HAP-1 (cell line): ENCODE measurements around the gene NKX2-1.
A peak's percentile ranks its signal among the peaks of the same experiment; 100 is the strongest.
"Not testable (repeated sequence)": the region's sequence is repeated elsewhere in the genome, so short reads cannot be mapped to it uniquely, and the experiment has no call there.

Experiments
- DNase-seq, 2 experiments: peaks; one replicate each; pipeline ENCODE4 v3.0.0-alpha.2; 2016 to 2020; ENCODE audit warnings: low spot score in 2 of 2
- H3K27me3 ChIP-seq: fragments of 250-450 bp; sonication (Bioruptor Pico); 2 replicates; pipeline ENCODE4 v1.5.1; 2020; ENCODE audit warnings: low read depth, mild to moderate bottlenecking, moderate library complexity
- H3K36me3 ChIP-seq: fragments of 250-450 bp; sonication (Bioruptor Pico); replicated peaks from 2 replicates; pipeline ENCODE4 v1.5.1; 2020; ENCODE audit warnings: mild to moderate bottlenecking
- H3K4me1 ChIP-seq: fragments of 250-450 bp; sonication (Bioruptor Pico); 2 replicates; pipeline ENCODE4 v1.5.1; 2020; ENCODE audit warnings: mild to moderate bottlenecking
- H3K4me3 ChIP-seq: fragments of 250-450 bp; sonication (Bioruptor Pico); 2 replicates; pipeline ENCODE4 v1.5.1; 2020; ENCODE audit warnings: mild to moderate bottlenecking, moderate library complexity
- H3K9me3 ChIP-seq: fragments of 250-450 bp; sonication (Bioruptor Pico); 2 replicates; pipeline ENCODE4 v1.5.1; 2020; ENCODE audit warnings: mild to moderate bottlenecking, moderate library complexity
- in situ Hi-C: fragments of 300-500 bp; cut with MboI; formaldehyde crosslinking; loops from 3 replicates; pipeline ENCODE4 v1.14.3; 2020; ENCODE audit warnings: low sequenced_read_pairs, inconsistent platforms, mixed read lengths

NKX2-1 gene

DNA sequence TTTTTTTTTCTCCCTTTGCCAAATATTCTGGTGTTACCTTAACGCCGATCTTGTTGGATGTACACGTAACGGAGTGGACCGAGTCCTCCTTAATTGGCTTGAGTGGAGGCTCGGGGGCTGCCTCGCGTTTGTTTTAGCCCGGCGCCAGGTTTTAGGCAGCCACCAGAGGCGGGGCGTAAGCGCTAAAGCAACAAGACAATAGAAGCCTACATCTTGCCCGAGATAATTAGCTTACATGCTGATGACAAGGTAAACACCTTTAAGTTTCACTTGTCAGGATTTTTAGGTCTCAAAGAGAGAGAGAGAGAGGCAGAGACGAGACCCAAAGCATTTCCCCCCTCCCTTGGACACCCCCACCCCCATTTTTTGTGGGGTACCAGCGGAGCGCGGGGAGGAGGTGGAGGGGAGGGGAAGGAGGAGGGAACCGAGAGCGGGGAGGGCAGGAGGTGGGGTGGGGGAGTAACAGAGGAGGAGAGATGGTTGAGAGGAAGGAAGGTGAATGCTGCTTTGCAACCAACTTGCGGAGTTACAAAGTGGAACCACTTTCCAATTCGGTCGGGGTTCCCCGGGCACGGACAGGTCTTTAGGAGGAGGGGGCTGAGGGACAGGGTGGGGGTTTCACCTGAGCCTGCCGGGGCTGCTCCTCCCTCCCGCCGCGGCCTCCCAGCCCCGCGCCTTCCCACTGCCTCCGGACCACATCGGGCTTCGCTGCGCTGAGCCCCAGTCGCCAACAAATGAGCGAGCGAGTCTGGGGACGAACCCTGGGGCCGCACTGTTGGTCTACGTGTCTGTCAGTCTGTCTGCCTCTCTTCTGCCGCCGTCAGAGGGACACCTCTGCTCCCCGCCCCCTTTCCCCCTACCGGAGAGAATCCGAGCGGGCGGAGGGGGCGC is at the start of gene NKX2-1:
NKX2-1 (minus strand) TSS at position 802 of the 891 bp plus-strand sequence; CDS start at position 699, 103 bp downstream.
- DNase-seq, result peak; percentile 62 to 83
- H3K27me3 ChIP-seq, result no peaks in the 10 kb centered on the region
- H3K9me3 ChIP-seq, result no peaks in the 10 kb centered on the region
- H3K4me3 ChIP-seq, result peak within 1 kb of the TSS; percentile 52
- in situ Hi-C loops, result no loop called here
- peaks cover 5% of the 10 kb centered on the region for H3K4me1 ChIP-seq
- H3K36me3 ChIP-seq, result no peaks in the 10 kb centered on the region

DNA sequence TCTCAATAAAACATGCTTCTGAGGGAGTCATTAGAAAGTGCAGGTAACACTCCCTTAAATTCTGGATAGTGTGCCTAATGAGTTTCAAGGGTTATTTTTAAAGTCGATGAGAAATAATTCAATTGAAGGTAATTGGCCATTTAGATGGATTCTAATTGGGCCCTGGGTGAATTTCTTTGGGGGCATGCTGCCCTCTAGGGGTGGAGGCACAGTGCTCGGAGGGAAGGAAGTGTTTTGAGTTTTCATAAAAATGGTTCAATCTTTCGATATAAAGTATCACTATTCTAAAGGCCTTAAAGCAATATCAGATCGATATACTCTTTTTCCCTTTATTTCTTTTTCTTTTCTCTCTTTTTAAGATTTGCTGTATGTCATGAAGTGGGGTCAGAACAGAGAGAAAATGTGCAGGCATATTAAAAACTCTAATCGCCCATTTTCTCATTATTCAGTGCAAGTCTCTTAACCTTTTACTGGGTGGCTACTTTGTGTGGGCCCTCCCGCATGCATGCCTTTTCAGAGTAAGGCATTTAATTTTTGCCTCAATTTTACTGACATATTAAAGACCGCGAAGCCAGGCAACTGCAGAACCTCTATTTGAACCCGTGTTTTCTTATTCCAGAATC is 36.9 kb upstream of the NKX2-1 start:
- no peaks in the 10 kb centered on the region for H3K4me1 ChIP-seq
- no peaks in the 10 kb centered on the region; the same call in 1 of the 2 replicates for H3K36me3 ChIP-seq
- in situ Hi-C loops, result no loop called here
- DNase-seq, result peak; percentile 23 to 71
- no peaks in the 10 kb centered on the region for H3K27me3 ChIP-seq
- no peak overlapping the region for H3K4me3 ChIP-seq
- H3K9me3 ChIP-seq, result no peaks in the 10 kb centered on the region

DNA sequence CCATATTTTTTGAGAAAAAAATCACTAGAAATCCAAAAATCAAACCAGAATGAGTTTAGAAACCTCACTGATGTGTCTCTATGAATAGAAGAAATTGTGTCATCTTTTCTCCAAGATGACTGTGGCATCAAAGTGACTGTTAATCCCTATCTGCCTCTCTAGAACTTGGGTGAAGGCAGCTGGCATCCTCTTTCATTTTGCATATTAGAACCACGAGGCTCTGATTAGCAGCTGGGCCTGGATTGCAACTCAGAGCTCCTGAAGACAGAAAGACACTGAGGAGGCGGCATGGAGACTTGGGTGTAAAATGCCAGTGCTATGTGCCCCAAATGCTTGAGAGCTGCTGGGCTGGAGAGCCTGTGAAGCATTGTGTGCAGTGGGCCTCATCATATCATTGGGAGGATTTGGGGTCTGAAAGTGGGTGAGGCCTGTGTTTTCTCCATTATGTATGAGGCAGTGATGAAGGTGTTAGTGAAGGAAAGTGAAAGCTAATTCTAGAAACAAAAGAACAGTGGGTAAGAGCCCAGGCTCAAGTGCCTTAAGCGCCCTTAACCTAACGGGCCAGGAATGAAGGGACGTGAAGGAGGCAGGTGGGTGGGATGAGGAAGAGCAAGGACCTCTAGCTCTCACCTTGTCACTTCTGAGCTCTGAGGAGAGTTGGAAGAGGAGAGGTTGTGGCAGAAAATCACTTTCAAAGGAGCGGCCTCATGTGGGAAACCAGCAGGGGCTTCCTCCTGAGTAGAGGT is 36.1 kb upstream of the NKX2-1 start:
- no peak for DNase-seq
- no peaks in the 10 kb centered on the region for H3K27me3 ChIP-seq
- no peaks in the 10 kb centered on the region for H3K4me1 ChIP-seq
- H3K9me3 ChIP-seq, result no peaks in the 10 kb centered on the region
- no peak overlapping the region for H3K4me3 ChIP-seq
- H3K36me3 ChIP-seq, result no peaks in the 10 kb centered on the region; the same call in 1 of the 2 replicates
- in situ Hi-C loops, result no loop called here

DNA sequence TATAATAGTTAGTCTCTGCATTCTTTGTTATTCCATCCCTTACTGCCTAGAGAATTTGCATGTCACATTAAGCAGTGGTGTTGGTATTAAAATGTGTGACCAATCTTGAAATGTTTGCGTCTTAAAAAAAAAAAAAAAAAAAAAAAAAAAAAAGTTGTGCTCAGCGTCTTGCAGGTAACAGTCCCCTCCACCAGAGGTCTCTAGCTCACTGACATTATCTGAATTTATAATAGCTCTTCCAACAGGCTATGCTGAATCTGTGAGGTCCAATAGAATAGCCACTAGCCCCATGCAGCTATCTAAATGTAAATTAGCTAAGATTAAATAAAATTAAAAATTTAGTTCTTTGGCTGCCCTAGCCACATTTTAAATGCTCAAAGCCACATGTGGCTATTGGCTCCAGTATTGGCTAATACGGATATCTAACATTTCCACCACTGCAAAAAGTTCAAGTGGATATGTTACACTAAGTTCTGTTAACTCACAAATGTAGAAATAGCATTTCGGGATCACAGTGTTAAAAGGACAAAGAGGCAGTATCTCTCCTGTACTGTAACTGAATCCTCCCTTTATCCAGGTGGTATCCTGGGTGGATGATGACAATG is 33.7 kb upstream of the NKX2-1 start:
- Histone ChIP-seq H3K4me1 (no peaks in the 10 kb centered on the region), H3K9me3 (no peaks in the 10 kb centered on the region), H3K27me3 (no peaks in the 10 kb centered on the region), H3K4me3 (no peak overlapping the region), H3K36me3 (no peaks in the 10 kb centered on the region; the same call in 1 of the 2 replicates)
- in situ Hi-C loops, result loop anchor here (5.0 kb wide), 1 partner anchor 54 kb away; no protein-coding TSS in a partner anchor
- peak; percentile 59 to 84 for DNase-seq

DNA sequence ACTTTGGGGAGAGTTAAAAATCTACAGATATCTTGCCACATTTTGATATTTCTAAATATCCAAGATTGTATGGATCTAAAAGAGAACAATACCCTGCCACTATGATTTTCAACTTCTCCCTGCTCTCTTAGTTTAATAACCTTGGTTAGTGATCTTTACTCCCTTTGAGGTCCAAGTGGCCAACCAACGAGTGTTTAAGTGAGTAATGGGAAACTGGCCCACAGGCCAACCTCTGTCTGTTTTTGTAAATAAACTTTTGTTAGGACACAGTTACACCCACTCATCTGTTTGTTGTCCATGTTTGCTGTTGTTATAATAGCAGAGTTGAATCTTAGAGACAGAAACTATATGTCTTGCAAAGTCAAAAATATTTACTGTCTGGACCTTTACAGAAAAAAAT is 30.9 kb upstream of the NKX2-1 start:
- H3K36me3 ChIP-seq, result no peaks in the 10 kb centered on the region; the same call in 1 of the 2 replicates
- no peaks in the 10 kb centered on the region for H3K27me3 ChIP-seq
- DNase-seq, result no peak
- in situ Hi-C loops, result loop anchor here (5.0 kb wide), 1 partner anchor 56 kb away; no protein-coding TSS in a partner anchor
- no peak overlapping the region for H3K4me3 ChIP-seq
- H3K4me1 ChIP-seq, result no peaks in the 10 kb centered on the region
- no peaks in the 10 kb centered on the region for H3K9me3 ChIP-seq

DNA sequence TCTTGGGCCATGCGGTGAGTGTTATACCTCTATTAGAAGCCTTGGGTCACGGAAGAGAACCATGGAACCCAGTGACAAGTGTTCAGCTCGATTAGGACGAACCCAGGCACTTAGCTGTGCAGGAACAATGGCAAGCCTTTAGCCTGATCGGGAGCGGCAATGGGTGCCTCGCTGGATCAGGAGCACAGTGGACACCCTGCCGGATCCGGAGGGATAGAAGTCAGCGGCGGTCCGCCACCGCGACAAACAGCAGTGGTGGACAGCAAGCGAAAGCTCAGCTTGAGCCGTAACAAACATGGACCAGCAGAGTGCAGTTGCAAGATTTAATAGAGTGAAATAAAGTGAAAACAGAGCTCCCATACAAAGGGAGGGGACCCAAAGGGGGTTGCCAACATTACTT is 24.2 kb upstream of the NKX2-1 start:
- not testable (repeated sequence) for H3K4me1 ChIP-seq, H3K9me3 ChIP-seq, DNase-seq, H3K4me3 ChIP-seq, H3K27me3 ChIP-seq, H3K36me3 ChIP-seq
- in situ Hi-C loops, result loop anchor here (25.0 kb wide), 1 partner anchor 457 kb away; no protein-coding TSS in a partner anchor

DNA sequence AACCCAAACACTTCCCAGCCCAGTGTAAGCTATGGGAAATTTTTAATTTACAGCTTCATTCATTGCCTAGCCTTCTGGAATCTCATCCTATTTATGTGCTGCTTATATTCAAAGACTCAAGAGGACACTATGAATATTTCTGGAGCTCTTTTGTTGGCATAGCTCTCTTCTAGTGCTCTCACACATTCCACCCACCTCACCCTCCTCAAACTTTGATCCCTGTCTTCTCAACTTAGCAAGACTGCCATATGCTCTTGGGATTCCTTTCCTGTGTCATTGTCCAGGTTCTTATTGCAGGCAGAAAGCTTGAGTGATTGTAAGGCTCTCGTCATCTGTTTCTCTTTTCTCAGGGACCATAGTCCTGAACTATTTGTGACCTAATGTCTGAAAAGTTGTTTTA is 18.0 kb upstream of the NKX2-1 start:
- in situ Hi-C loops, result loop anchor here (25.0 kb wide), 1 partner anchor 451 kb away; no protein-coding TSS in a partner anchor
- no peak overlapping the region for H3K4me3 ChIP-seq
- no peaks in the 10 kb centered on the region for H3K4me1 ChIP-seq
- no peaks in the 10 kb centered on the region; the same call in 1 of the 2 replicates for H3K27me3 ChIP-seq
- no peaks in the 10 kb centered on the region for H3K36me3 ChIP-seq
- H3K9me3 ChIP-seq, result no peaks in the 10 kb centered on the region
- no peak for DNase-seq

DNA sequence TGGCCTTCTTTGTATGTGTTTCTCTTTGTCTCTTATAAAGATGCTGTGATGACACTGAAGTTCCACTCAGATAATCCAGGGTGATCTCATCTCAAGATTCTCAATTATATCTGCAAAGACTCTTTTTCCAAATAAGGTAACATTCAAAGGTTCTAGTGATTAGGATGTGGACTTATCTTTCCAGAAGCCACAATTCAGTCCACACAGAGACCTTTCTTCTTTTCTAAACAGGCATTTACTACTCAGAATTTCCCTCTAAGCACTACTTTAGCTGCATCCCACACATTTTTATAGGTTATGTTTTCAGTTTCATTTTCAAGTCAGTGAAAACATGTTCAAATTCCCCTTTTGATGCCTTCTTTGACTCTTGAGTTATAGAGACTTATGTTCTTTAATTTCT is 9.0 kb upstream of the NKX2-1 start:
- no peaks in the 10 kb centered on the region; the same call in 1 of the 2 replicates for H3K4me1 ChIP-seq
- H3K9me3 ChIP-seq, result no peaks in the 10 kb centered on the region
- H3K27me3 ChIP-seq, result no peaks in the 10 kb centered on the region
- no peak overlapping the region for H3K4me3 ChIP-seq
- no peaks in the 10 kb centered on the region for H3K36me3 ChIP-seq
- no peak for DNase-seq
- in situ Hi-C loops, result loop anchor here (25.0 kb wide), 1 partner anchor 442 kb away; no protein-coding TSS in a partner anchor

DNA sequence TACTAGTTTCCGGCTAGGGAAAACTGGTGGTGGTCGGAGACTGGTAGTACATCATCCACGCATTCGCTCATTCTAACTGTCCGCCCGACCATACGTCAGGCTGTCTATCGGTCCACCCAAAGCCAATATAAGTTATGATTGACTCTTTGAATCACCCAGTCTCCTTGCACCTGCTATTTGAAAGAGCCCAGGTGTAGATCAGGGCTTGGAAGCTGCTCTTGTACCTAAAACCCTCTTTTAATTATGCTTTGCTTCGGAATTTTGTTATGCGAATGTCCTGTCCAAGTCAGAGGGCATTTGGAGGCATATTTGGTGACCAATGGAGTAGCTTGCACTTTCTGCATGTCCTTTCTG is 5.7 kb upstream of the NKX2-1 start:
- H3K4me1 ChIP-seq, result peaks cover 4% of the 10 kb centered on the region
- no peaks in the 10 kb centered on the region for H3K27me3 ChIP-seq
- DNase-seq, result no peak
- no peaks in the 10 kb centered on the region for H3K9me3 ChIP-seq
- H3K4me3 ChIP-seq, result no peak overlapping the region
- no peaks in the 10 kb centered on the region for H3K36me3 ChIP-seq
- in situ Hi-C loops, result loop anchor here (25.0 kb wide), 1 partner anchor 438 kb away; no protein-coding TSS in a partner anchor

DNA sequence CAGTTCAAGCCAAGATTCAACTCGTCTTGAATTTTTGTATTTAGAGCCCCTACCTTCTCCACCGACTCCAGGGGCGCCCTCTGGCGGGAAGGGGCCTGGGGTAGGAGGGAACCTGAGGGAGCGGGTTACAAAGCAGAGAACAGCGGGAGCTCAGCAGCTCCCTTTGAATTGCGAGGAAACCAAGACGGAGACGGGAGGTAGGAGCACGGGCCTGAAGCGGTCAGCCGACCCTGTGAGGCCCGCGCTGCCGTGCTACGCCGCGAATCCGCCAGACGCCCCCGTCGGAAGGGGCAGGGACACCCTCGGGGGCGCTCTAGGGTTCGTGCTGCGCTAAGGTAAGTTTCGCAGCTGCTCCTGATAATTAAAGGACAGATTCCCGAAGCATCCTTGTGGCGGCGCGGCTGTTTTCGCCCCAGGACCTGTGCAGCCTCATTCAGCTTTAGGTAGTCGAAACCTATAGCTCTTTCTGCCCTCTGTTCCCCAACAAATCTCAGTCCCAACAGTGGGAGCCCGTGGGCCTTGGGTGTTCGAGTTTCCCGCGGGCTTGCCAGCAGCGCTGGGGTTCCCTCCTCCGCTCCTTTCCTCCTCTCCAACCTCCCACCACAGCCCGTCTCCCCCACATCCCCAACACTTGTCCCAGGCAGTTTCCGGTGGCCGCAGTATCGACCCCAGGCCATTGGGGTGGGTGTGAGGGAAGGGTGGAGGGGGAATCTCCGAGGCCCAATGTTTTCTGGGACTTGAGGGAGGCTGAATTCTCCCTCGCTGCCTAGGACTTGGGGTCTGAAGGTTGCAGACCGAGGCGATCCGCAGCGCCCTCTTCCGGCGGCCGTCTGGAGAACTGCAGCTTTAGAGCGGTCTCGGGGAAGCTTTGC is 5.1 kb upstream of the NKX2-1 start:
- DNase-seq, result peak; percentile 59 to 87
- no peak overlapping the region for H3K4me3 ChIP-seq
- in situ Hi-C loops, result loop anchor here (25.0 kb wide), 1 partner anchor 438 kb away; no protein-coding TSS in a partner anchor
- H3K9me3 ChIP-seq, result no peaks in the 10 kb centered on the region
- no peaks in the 10 kb centered on the region for H3K27me3 ChIP-seq
- H3K36me3 ChIP-seq, result no peaks in the 10 kb centered on the region
- H3K4me1 ChIP-seq, result peaks cover 5% of the 10 kb centered on the region

DNA sequence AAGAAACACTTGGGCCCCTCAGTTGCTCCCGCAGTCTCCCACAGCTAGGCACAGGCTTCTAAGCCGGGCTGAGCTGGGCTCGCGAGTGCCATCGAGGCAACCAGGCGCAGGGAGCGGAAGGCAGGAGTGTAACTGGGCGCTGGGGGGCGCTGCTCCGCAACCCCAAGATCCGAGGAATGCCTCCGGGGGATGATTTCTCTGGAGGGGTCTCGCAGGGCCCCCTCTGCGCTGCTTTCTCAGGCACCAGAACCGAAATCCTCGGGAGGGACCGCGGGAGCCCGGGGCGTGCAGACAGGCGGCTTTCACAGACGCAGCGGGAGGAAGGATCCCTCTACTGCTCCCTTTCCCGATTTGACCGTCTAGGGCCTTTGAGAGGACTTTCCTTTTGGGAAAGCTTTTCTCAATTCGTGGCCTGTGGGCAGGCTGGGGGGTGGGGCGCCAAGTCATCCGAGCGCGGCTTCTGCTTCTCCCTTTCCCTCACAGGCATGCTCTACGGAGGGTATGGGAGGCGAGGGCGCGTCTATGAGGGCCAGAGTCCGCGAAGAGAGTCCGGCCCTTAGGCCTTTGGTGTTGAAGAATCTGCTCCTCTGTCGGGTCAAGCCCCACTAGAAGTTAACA is 4.3 kb upstream of the NKX2-1 start:
- no peaks in the 10 kb centered on the region for H3K9me3 ChIP-seq
- H3K36me3 ChIP-seq, result no peaks in the 10 kb centered on the region
- peaks cover 5% of the 10 kb centered on the region for H3K4me1 ChIP-seq
- H3K27me3 ChIP-seq, result no peaks in the 10 kb centered on the region
- in situ Hi-C loops, result no loop called here
- no peak overlapping the region for H3K4me3 ChIP-seq
- DNase-seq, result no peak
